ENCODE results near the gene C3orf20.
"Not testable (repeated sequence)": the region's sequence is repeated elsewhere in the genome, so short reads cannot be mapped to it uniquely, and the experiment has no call there.

C3orf20 gene

GRCh38 chr3:14651440-14652251, 23.3 kb upstream of the C3orf20 start, which contains the start of gene CCDC174:
TSS of gene CCDC174 (plus strand) at chr3:14651762. CDS start at chr3:14651837, 75 bp downstream.
- DNase-seq, result peak; percentile 99 to 100

GRCh38 chr3:14652360-14652907, 22.5 kb upstream of the C3orf20 start:
- DNase-seq, result not testable (repeated sequence)

- DNase-seq, result no peak
Measured at GRCh38 chr3:14657579-14657978, 17.4 kb upstream of the C3orf20 start.

DNA sequence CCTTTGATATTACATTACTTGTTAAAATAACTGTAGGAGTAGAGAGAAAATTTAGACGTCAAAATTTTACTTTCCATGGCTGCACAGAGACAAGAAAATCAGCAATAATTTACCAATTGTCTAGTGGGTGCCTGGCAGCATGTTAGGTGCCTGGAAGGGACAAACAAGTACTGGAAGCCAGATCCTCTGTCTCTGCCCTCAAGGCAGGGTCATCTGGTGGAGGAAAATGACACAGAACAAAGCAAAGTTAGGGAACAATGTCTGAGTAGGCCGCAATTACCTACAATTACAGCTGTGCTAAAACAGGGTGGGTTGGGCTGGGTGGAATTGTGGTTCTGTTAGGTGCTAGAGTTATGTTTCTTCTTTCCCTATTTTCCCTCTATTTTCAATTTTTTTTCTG, 16.0 kb upstream of the C3orf20 start:
- no peak for DNase-seq

DNA sequence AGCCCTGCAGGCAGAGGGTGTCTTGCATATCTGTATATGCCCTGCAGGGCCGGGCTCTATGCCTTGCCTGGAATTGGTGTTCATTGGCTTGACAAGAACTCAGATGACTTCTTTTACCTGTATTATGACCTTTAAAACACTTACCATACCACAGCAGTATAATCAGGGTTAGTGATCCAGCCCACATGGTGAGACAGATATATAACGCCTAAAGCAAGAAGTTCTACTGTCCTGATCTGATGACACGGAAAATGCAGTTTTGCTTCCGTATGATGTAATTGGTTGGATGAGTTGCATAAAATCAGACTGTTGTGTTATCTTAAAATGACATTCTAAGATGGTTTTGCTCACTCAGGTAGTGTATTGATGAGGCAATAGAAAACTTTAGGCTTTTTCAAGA, 14.0 kb upstream of the C3orf20 start:
- DNase-seq, result no peak

DNA sequence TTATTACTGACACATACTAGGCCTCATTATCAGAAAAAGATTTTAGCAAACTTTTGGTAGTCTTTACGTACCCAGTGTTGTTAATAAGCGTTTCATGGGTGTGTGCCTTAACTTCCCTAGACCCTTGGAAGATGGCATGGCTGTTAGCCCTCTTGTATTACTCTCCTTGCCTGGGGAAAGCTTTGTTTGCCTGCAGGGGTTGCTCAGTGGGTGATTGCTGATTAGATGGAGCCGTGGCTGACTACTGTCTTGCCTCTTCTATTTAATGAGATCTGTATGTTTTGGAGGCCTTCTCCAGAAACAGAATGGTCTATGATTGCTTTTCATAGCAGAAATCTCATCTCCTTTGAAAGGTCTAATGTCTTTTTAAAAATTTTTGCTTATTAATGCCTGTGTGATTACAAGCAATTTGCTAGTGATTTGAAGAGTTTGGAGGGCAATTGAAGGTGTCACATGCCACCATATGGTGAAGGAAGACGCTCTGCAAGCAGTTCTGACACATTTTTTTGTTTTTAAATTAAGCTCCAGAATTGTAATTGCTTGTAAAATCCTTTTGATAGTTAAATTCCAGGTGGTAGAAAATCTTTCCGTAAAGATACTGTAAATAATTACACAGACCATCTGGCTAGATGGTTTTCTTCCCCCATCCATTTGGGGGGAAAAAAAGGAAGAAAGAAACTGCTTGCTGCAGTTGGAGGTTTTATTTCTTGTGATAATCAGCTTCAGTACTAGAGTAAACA, 11.4 kb upstream of the C3orf20 start:
- no peak for DNase-seq

DNA sequence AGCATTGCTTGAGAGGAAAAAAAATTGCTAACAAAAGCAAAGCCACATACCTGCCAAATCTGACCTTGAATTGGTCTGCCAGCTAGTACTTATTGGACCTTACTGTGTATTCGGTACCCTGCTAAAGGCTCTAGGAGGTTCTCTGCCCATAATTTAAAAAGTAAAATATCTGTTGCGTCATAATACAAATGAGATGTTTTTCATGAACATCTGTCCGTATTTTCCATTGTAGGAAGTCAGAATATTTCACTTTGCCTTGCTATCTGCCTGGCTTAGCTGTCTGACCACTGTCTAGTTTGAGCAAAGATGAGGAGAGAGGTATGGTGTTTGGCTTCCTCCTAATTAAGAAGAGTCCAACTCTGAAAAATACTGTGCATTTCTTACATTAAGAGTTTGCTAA, 10.8 kb upstream of the C3orf20 start:
- DNase-seq, result no peak

- DNase-seq, result no peak
Measured at GRCh38 chr3:14672588-14672987, 2.4 kb upstream of the C3orf20 start.

DNA sequence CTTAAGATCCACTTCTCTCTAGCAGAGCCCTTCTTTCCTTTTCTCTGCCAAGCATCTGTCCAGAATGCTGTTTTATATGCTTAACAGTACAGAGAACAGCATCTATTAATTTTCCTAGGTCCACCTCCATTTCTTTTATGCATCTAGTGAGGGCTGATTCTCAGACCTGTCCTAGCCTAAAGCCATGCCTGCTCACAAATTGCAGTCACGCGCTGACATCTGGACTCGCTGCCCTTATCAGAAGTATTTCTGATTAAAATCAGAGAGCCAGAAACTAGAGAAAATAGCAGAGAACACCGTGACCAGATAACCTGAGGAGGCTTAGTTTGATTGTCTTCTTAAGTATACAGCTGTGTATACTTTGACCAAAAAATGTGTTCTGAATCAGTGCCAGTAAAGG, 1.9 kb downstream of the C3orf20 start:
- DNase-seq, result no peak

GRCh38 chr3:14678015-14678503, 3.1 kb downstream of the C3orf20 start:
- DNase-seq, result no peak

DNA sequence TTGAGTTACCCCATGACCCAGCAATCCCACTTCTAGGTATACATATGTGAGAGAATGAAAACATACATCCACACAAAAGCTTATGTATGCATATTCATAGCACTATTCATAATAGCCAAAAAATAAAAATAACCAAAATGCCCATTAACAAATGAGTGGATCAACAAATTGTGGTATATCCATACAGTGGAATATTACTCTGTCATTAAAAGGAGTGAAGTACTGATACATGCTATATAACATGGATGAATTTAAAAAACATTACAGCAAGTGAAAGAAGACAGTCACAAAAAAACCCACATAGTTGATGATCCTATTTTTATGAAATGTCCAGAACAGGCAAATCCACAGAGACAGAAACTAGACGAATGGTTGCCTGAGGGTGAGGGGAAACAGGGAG, 5.2 kb downstream of the C3orf20 start:
- DNase-seq, result no peak

GRCh38 chr3:14680716-14681115, 5.8 kb downstream of the C3orf20 start:
- DNase-seq, result no peak

- no peak for DNase-seq
Measured at GRCh38 chr3:14684447-14684846, 9.5 kb downstream of the C3orf20 start.

DNA sequence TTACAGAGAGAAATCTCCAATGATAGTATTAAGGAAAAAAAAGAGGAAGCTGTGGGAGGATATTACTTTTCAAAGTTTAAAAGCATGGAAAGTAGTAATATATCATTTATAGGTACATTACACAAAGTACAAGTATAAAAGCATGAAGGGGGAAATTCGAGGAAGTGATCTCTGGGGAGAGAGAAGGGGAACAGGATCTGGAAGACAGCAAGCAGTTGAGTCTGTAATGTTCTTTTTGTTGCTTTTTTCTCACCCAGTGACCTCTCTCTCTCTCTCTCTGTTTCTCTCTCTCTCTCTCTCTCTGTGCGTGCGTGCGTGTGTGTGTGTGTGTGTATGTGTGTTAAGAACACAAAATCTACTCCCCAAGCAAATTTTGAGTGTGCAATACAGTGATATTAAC, 10.2 kb downstream of the C3orf20 start:
- no peak for DNase-seq

- DNase-seq, result no peak
Measured at GRCh38 chr3:14687360-14687759, 12.4 kb downstream of the C3orf20 start.

- no peak for DNase-seq
Measured at GRCh38 chr3:14688525-14688924, 13.6 kb downstream of the C3orf20 start.

DNA sequence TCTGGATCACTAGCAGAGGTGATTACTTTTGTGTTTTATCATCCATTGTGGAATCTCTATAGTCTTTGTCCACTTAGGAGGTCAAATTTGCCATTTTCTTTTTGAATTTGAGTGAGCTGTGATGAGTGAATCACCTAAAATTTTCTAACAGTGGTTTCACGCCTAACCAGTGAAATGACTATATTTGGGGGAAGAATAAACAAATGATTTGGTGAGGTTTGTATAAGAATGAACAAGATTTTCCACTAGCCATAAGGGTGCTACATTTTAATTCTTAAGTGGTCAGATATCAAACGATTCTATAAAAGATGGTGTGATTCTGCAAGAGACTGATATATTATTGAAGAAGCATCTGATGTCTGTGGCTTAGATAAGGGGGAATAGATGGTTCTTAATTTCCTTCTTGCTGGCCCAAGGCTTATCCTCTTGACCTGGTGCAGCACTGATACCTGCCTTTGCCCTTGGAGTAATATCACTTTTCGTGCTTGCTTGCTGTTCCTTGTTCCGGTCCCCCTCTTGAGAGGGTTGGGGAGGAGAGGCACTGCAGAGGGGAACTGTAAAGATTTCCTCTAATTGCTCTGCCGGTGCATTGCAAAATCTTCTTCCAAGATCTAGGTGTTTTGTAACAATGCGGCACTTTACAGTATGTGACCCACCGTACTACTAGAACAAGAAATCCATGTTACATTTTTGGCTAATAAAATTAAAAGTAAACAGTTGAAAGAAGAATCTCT, 14.5 kb downstream of the C3orf20 start:
- DNase-seq, result no peak

GRCh38 chr3:14691239-14691638, 16.3 kb downstream of the C3orf20 start:
- no peak for DNase-seq

- DNase-seq, result no peak
Measured at GRCh38 chr3:14691719-14692118, 16.8 kb downstream of the C3orf20 start.

DNA sequence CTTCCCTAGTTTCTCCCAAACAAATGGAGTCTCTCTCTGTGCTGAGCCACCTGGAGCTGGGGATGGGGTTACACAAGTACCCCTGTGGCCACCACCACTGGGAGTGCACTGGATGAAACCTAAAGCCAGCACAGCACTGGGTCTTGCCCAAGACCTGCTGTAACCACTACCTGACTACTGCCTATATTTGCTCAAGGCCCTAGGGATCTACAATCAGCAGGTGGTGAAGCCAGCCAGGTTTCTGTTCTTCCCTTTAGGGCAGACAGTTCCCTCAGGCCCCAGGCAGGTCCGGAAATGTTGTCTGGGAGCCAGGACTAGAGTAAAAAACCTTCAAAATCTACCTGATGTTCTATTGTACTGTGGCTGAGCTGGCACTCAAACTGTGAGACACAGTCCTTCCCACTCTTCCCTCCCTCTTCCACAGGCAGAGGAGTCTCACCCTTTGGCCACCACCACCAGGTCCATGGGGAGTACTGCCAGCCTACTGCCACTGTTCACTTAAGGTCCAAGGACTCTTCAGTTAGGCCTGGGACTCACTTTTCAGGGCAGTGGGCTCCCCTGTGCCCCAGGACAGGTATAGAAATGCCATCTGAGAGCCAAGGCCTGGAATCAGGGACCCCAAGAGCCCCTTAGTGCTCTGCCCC, 23.8 kb downstream of the C3orf20 start:
- no peak for DNase-seq

DNA sequence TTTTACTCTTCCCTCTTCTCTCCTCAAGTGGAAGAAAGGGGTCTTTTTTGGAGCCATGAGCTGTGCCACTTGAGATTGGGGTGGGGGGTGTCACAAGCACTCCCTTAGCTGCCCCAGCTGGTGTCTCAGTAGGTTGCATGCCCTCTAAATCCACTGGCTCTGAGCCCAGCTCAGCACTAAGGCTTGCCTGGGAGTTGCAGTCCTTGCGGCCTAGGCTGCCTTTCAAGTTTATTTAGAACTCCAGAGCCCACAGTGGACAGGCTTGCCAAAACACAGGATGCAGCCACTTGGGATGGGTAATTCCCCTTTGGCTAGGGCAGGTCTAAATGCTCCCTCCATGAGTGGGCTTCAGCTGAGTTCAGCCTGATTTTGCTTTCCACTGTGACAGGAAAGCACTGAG, 24.7 kb downstream of the C3orf20 start:
- DNase-seq, result no peak

DNA sequence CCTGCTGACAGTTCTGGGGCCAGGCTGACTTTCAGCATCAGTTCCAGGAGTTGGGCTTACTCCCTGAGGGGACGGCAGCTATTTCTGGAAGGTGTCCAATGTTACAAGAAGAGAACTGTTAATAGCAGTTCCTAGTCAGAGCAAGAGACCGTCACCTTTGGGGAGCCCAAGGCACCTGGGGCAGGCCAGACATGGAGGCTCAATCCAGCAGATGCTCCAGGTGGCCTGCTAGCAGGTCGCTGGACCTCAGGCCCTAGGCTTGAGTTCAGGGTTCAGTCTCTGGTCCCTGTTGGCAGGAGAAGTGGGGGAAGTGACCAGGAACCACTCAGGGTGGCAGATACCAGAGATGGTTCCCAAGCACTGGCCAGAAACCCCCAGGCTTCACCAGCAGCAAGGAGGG, 25.9 kb downstream of the C3orf20 start:
- DNase-seq, result no peak

- no peak for DNase-seq
Measured at GRCh38 chr3:14701676-14702075, 26.7 kb downstream of the C3orf20 start.
